ENCODE measurements around the gene TSKU.
A peak's percentile ranks its signal among the peaks of the same experiment; 100 is the strongest.

TSKU gene

GRCh38 chr11:76783294-76783895 lies at the start of gene TSKU:
TSS of gene TSKU (plus strand) at chr11:76783356. CDS start at chr11:76795617, 12,261 bp downstream.
- no peak for DNase-seq (ENCODE audit: low spot score)

- DNase-seq (ENCODE audit: low spot score), result peak; percentile 65
Measured at GRCh38 chr11:76733906-76734305, 49.2 kb upstream of the TSKU start.

- DNase-seq (ENCODE audit: low spot score), result no peak
Measured at GRCh38 chr11:76734456-76735420, 48.4 kb upstream of the TSKU start.

GRCh38 chr11:76735841-76736240 lies 47.3 kb upstream of the TSKU start:
- no peak for DNase-seq (ENCODE audit: low spot score)

GRCh38 chr11:76736266-76736665 lies 46.9 kb upstream of the TSKU start:
- no peak for DNase-seq (ENCODE audit: low spot score)

- DNase-seq (ENCODE audit: low spot score), result no peak
Measured at GRCh38 chr11:76736773-76737495, 46.2 kb upstream of the TSKU start.

- DNase-seq (ENCODE audit: low spot score), result no peak
Measured at GRCh38 chr11:76738618-76739240, 44.4 kb upstream of the TSKU start.

GRCh38 chr11:76739798-76740197 lies 43.4 kb upstream of the TSKU start:
- no peak for DNase-seq (ENCODE audit: low spot score)

GRCh38 chr11:76740772-76741171 lies 42.4 kb upstream of the TSKU start:
- DNase-seq (ENCODE audit: low spot score), result no peak

GRCh38 chr11:76742902-76743301 lies 40.3 kb upstream of the TSKU start:
- DNase-seq (ENCODE audit: low spot score), result no peak

GRCh38 chr11:76744186-76745043 lies 38.7 kb upstream of the TSKU start:
- no peak for DNase-seq (ENCODE audit: low spot score)

GRCh38 chr11:76745044-76745376 lies 38.1 kb upstream of the TSKU start:
- no peak for DNase-seq (ENCODE audit: low spot score)

- no peak for DNase-seq (ENCODE audit: low spot score)
Measured at GRCh38 chr11:76745561-76746207, 37.5 kb upstream of the TSKU start.

GRCh38 chr11:76747153-76747914 lies 35.8 kb upstream of the TSKU start:
- DNase-seq (ENCODE audit: low spot score), result no peak

- DNase-seq (ENCODE audit: low spot score), result no peak
Measured at GRCh38 chr11:76747915-76748860, 35.0 kb upstream of the TSKU start.

- DNase-seq (ENCODE audit: low spot score), result no peak
Measured at GRCh38 chr11:76748948-76749347, 34.2 kb upstream of the TSKU start.

- no peak for DNase-seq (ENCODE audit: low spot score)
Measured at GRCh38 chr11:76750067-76750466, 33.1 kb upstream of the TSKU start.

- DNase-seq (ENCODE audit: low spot score), result no peak
Measured at GRCh38 chr11:76750746-76751145, 32.4 kb upstream of the TSKU start.
